ENCODE data around the gene CYP26A1.

GRCh38 chr10:93070378-93071176 is 3.1 kb upstream of the CYP26A1 start:
- TF ChIP-seq CTCF (IDR thresholded peaks at IDR 0.05) (no peak), POLR2A (IDR thresholded peaks at IDR 0.05) (no peak), POLR2AphosphoS5 (IDR thresholded peaks at IDR 0.05) (no peak), EP300 (IDR thresholded peaks at IDR 0.05) (no peak)
